ENCODE data around the gene CAPS. TPM values are rescaled to one million over a fixed set of nuclear protein-coding genes. Genes with fewer than 3 reads are reported as not detected.

Gene CAPS
- polyA plus RNA-seq, 1 donor = 6.3 TPM

- DNase-seq (ENCODE audit: low read depth) = no peak
Observed at GRCh38 chr19:5891938-5892771, 21.9 kb upstream of the CAPS start.

GRCh38 chr19:5892772-5893275 is 21.2 kb upstream of the CAPS start:
- DNase-seq (ENCODE audit: low read depth) = no peak

- no peak for DNase-seq (ENCODE audit: low read depth)
Observed at GRCh38 chr19:5893296-5893903, 20.7 kb upstream of the CAPS start.

- DNase-seq (ENCODE audit: low read depth) = no peak
Observed at GRCh38 chr19:5893907-5894703, 19.9 kb upstream of the CAPS start.

GRCh38 chr19:5894704-5895349 is 19.2 kb upstream of the CAPS start:
- no peak for DNase-seq (ENCODE audit: low read depth)

GRCh38 chr19:5895409-5895808 is 18.6 kb upstream of the CAPS start:
- DNase-seq (ENCODE audit: low read depth) = no peak

GRCh38 chr19:5895890-5896289 is 18.2 kb upstream of the CAPS start:
- DNase-seq (ENCODE audit: low read depth) = no peak

GRCh38 chr19:5896365-5897076 is 17.5 kb upstream of the CAPS start:
- no peak for DNase-seq (ENCODE audit: low read depth)

- DNase-seq (ENCODE audit: low read depth) = no peak
Observed at GRCh38 chr19:5897189-5897969, 16.7 kb upstream of the CAPS start.

- DNase-seq (ENCODE audit: low read depth) = no peak
Observed at GRCh38 chr19:5899728-5900526, 14.1 kb upstream of the CAPS start.

GRCh38 chr19:5900976-5901375 is 13.1 kb upstream of the CAPS start:
- DNase-seq (ENCODE audit: low read depth) = no peak

GRCh38 chr19:5903056-5903623 is 10.9 kb upstream of the CAPS start:
- no peak for DNase-seq (ENCODE audit: low read depth)

- DNase-seq (ENCODE audit: low read depth) = peak; percentile 74
Observed at GRCh38 chr19:5903624-5904351, 10.3 kb upstream of the CAPS start, which contains the start of gene NDUFA11. Gene NDUFA11, minus strand, starts transcription at chr19:5903790. Its CDS starts 82 bp downstream, at chr19:5903708.

GRCh38 chr19:5904352-5905113 is 9.5 kb upstream of the CAPS start, which contains the start of gene VMAC:
Gene VMAC, plus strand, starts transcription at chr19:5904872. Its CDS starts 19 bp downstream, at chr19:5904891.
- DNase-seq (ENCODE audit: low read depth) = peak; percentile 100

- no peak for DNase-seq (ENCODE audit: low read depth)
Observed at GRCh38 chr19:5905114-5905778, 8.8 kb upstream of the CAPS start.

- DNase-seq (ENCODE audit: low read depth) = no peak
Observed at GRCh38 chr19:5907241-5907640, 6.8 kb upstream of the CAPS start.
